Epithelial cell of proximal tubule (primary cell): ENCODE results near the gene MAST3. TPM values are rescaled to one million over a fixed set of nuclear protein-coding genes. Genes with fewer than 3 reads are reported as not detected.
"Not testable (repeated sequence)": the region's sequence is repeated elsewhere in the genome, so short reads cannot be mapped to it uniquely, and the experiment has no call there.

ENCODE experiments used
- DNase-seq: peaks from one replicate; pipeline ENCODE4 v3.0.0-alpha.2; 2011; ENCODE audit warnings: low read depth
- H3K4me3 ChIP-seq: 2 replicates; pipeline ENCODE4 v1.5.1; 2011; ENCODE audit warnings: low read depth, mild to moderate bottlenecking, low read length
- total RNA-seq: library from RNA; depleted of rRNA; stranded (reverse); fragments of >200 nt; gene quantifications from 2 replicates; pipeline ENCODE4 v1.2.3, GENCODE V29; 2015
- TF ChIP-seq, protein P1 (sequence below): conservative IDR thresholded peaks from 2 replicates; pipeline ENCODE4 v1.5.1; 2012; ENCODE audit warnings: low read depth, mild to moderate bottlenecking, low read length

MAST3 gene
- total RNA-seq, 1 donor from 2014 or later, result 3.5 TPM

- DNase-seq, result no peak
- TF ChIP-seq, protein P1, sequence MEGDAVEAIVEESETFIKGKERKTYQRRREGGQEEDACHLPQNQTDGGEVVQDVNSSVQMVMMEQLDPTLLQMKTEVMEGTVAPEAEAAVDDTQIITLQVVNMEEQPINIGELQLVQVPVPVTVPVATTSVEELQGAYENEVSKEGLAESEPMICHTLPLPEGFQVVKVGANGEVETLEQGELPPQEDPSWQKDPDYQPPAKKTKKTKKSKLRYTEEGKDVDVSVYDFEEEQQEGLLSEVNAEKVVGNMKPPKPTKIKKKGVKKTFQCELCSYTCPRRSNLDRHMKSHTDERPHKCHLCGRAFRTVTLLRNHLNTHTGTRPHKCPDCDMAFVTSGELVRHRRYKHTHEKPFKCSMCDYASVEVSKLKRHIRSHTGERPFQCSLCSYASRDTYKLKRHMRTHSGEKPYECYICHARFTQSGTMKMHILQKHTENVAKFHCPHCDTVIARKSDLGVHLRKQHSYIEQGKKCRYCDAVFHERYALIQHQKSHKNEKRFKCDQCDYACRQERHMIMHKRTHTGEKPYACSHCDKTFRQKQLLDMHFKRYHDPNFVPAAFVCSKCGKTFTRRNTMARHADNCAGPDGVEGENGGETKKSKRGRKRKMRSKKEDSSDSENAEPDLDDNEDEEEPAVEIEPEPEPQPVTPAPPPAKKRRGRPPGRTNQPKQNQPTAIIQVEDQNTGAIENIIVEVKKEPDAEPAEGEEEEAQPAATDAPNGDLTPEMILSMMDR, result no peak
- no peak overlapping the region for H3K4me3 ChIP-seq
Measured at GRCh38 chr19:18083929-18084684, 13.5 kb upstream of the MAST3 start.

- TF ChIP-seq, protein P1, result no peak
- DNase-seq, result no peak
Measured at GRCh38 chr19:18085702-18086457, 11.7 kb upstream of the MAST3 start.

DNA sequence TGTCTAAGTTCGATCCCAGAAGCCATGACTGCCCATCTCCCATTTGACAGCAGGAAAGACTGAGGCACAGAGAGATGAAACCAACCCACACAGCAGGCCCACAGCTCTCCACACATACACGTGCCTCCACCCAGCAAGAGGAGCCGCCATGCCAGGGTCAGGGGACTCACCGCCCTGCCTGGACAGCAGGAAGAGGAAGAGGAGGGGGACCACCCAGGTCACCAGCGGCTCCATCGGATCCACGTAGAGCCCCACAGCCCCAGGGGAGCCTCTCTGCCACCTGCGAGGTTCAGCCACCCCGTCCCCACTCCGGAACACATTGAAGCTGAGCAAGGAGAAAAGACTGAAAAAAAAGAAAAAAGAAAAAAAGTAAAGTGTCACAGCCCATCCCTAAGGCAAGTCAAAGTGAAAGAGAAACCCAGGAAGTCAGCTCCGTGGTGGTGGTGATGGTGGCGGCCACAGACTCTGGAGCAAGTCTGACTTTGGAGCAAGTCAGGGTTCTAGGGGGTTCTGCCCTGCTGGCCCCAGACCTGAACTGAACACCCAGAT is 10.9 kb upstream of the MAST3 start, which contains the start of gene IL12RB1:
Gene IL12RB1, minus strand, starts transcription at position 345 of the 549 bp plus-strand sequence. Its CDS starts 111 bp downstream, at position 234.
- DNase-seq, result no peak
- TF ChIP-seq, protein P1, result no peak
- H3K4me3 ChIP-seq, result no peak within 1 kb of the TSS

More at GRCh38 chr19:18085702-18086457, 11.7 kb upstream of the MAST3 start:
- H3K4me3 ChIP-seq, result no peak overlapping the region

DNA sequence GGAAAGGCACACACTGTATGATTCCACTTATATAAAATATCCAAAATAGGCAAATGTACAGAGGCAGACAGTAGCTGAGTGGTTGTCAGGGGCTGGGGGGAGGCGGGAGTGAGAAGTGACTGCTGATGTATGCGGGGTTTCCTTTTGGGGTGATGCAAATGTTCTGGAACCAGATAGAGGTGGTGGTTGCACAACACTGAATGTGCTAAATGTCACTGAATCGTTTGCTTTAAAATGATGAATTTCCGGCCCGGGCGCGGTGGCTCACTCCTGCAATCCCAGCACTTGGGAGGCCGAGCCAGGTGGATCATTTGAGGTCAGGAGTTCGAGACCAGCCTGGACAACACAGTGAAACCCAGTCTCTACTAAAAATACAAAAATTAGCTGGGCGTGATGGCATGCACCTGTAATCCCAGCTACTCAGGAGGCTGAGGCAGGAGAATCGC is 8.5 kb upstream of the MAST3 start:
- not testable (repeated sequence) for DNase-seq, H3K4me3 ChIP-seq

DNA sequence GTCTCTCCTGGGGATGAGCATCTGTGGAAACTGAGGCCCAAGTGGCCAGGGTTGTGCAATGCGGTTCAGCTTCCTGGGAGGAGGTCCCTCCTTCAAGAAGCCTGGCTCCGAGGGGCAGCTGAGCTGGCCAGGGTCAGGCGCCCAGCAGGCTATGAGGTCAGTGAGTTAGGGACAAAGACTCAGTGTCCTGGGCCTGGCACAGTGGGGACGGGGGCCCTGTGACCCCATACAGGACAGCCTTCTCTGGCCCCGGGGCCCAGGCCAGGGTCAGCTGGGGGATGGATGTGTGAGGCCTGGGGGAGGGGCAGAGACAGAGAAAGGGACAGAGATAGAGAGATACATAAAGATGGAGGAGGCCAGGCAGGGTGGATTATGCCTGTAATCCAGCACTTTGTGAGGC is 7.9 kb upstream of the MAST3 start:
- TF ChIP-seq, protein P1, result no peak
- no peak for DNase-seq

DNA sequence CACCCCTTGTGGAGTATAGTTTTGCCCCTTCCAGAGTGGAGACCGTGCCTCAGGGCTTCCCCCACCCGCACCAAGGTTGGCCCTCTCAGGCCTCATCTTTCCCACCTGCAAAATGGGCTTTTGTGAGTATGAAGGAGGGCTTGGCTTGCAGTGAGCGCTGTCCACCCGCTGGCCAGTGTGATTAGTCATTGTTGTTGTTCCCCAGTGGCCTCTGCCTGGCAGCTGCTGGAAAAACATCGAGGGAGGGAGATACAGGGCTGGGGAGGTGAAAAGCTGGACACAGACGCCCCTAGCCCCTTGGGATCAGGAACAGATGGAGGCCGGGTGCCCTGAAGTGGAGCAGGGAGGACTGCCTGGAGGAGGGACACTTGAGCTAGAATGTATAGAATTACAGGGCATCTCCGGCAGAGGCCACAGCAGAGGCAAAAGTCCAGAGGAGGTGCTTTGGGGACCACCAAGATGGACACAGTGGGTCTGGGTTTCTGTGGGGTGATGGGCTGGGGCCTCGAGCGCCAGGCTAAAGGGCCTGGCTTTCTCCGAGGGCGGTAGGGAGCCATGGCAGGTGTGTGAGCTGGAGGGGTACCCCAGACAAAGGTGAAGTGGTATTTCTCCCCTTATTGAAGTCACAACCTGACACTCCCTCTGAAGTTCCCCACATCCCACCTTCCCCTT is 6.9 kb upstream of the MAST3 start:
- TF ChIP-seq, protein P1, result no peak
- no peak for DNase-seq
- no peak overlapping the region for H3K4me3 ChIP-seq

More for the DNA sequence above, 7.9 kb upstream of the MAST3 start:
- H3K4me3 ChIP-seq, result no peak overlapping the region

DNA sequence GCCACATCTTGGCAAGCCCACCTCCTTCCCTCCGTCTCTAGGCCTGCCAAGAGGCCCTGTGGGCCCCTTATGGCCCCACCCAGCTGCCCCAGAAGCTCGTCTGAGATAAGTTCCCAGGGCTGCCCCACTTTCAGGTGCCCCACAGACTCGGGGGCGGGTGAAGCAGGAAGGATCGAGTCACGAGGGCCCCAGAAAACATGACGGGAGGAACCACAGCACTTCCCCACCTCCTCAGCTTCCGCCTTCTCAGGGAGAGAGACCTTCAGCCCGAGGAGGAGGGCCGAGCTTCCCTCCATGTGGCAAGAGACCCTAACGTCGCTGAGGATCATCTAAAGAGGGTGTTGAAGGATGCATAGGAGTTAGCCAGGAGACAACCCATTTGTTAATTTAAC is 6.4 kb upstream of the MAST3 start:
- TF ChIP-seq, protein P1, result no peak
- no peak overlapping the region for H3K4me3 ChIP-seq
- no peak for DNase-seq
